ENCODE data around the gene AHNAK2.

The AHNAK2 gene

DNA sequence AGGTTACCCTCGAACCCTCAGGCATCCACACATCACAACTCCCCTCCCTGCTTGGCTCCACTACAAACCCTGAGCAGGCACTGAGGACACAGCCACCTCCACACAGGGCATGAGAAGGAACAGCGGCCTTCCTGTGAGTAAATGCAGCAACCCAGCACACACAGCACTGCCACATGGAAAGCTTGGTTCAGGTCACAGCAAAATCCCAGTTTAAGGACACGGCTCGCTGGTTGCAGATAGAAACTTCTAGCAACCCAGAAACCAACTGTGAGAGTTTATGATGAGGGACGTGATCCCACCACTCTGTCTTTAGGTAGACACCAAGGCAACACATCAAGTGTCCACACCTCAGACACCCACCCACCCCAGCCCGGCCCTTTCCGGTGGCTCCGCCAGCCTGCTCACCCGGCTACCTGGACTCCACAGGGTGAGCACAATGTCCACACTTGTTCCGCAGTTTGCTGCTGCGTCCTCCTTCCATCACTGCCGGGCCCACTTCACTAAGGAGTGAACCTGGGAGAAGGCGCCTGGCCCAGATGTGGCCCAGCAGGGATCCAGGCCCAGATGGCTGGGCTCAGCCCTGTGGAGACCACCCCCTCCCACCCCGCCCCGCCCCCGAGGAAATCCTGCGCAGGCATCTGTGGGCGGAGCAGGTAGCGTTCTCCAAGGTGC lies 29.6 kb upstream of the AHNAK2 start:
- Mint-ChIP-seq H3K27ac (peak overlapping the region; percentile 75), H3K27me3 (ENCODE audit: low read depth, poor library complexity) (no peaks in the 10 kb centered on the region), H3K9me3 (no peaks in the 10 kb centered on the region), H3K4me1 (peaks cover 6% of the 10 kb centered on the region), H3K4me3 (no peak overlapping the region), H3K36me3 (ENCODE audit: low read depth) (peaks cover 18% of the 10 kb centered on the region)
- no peak for DNase-seq
- TF ChIP-seq, protein P1, sequence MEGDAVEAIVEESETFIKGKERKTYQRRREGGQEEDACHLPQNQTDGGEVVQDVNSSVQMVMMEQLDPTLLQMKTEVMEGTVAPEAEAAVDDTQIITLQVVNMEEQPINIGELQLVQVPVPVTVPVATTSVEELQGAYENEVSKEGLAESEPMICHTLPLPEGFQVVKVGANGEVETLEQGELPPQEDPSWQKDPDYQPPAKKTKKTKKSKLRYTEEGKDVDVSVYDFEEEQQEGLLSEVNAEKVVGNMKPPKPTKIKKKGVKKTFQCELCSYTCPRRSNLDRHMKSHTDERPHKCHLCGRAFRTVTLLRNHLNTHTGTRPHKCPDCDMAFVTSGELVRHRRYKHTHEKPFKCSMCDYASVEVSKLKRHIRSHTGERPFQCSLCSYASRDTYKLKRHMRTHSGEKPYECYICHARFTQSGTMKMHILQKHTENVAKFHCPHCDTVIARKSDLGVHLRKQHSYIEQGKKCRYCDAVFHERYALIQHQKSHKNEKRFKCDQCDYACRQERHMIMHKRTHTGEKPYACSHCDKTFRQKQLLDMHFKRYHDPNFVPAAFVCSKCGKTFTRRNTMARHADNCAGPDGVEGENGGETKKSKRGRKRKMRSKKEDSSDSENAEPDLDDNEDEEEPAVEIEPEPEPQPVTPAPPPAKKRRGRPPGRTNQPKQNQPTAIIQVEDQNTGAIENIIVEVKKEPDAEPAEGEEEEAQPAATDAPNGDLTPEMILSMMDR (IDR thresholded peaks at IDR 0.05), result no peak

- H3K27me3 Mint-ChIP-seq (ENCODE audit: low read depth, poor library complexity), result no peaks in the 10 kb centered on the region
- peak overlapping the region; percentile 76 for H3K27ac Mint-ChIP-seq
- no peak for DNase-seq
- H3K36me3 Mint-ChIP-seq (ENCODE audit: low read depth), result peaks cover 18% of the 10 kb centered on the region
- H3K4me3 Mint-ChIP-seq, result no peak overlapping the region
- no peaks in the 10 kb centered on the region for H3K9me3 Mint-ChIP-seq
- TF ChIP-seq, protein P1 (IDR thresholded peaks at IDR 0.05), result no peak
- peaks cover 3% of the 10 kb centered on the region for H3K4me1 Mint-ChIP-seq
Observed at GRCh38 chr14:105006831-105007592, 28.8 kb upstream of the AHNAK2 start.

GRCh38 chr14:105005929-105006830 lies 28.0 kb upstream of the AHNAK2 start:
- Mint-ChIP-seq H3K4me3 (no peak overlapping the region), H3K27me3 (ENCODE audit: low read depth, poor library complexity) (no peaks in the 10 kb centered on the region), H3K27ac (peak overlapping the region; percentile 76), H3K9me3 (no peaks in the 10 kb centered on the region), H3K36me3 (ENCODE audit: low read depth) (peaks cover 18% of the 10 kb centered on the region), H3K4me1 (no peaks in the 10 kb centered on the region)
- no peak for DNase-seq
- TF ChIP-seq, protein P1 (IDR thresholded peaks at IDR 0.05), result no peak

DNA sequence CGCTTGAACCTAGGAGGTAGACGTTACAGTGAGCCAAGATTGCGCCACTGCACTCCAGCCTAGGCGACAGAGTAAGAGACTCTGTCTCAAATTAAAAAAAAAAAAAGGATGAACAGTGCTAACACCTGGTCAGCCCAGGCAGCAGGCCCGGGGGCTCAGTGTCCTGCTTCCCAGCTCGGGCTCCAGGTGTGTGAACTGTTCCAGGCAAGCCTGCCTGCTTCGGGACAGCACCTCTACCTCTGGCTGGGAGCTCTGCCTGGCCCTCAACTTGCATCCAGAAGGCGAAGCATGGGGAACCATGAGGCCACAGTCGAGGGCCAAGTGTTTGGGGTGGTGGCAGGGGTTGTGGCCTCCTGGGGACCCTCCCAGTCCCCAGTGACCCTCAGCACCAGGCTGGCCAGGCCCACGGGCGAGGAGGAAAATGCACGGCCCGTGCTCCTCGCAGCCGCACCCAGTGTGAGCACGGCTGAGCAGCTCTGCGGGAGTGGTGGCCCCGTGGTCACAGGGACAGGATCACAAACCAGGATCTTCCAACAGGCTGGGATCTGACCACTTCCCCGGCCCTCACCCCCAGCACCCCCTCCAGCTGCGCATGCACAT lies 27.3 kb upstream of the AHNAK2 start:
- H3K9me3 Mint-ChIP-seq, result no peaks in the 10 kb centered on the region
- TF ChIP-seq, protein P1 (IDR thresholded peaks at IDR 0.05), result no peak
- no peaks in the 10 kb centered on the region for H3K4me1 Mint-ChIP-seq
- H3K27me3 Mint-ChIP-seq (ENCODE audit: low read depth, poor library complexity), result no peaks in the 10 kb centered on the region
- H3K27ac Mint-ChIP-seq, result no peak overlapping the region
- no peak overlapping the region for H3K4me3 Mint-ChIP-seq
- H3K36me3 Mint-ChIP-seq (ENCODE audit: low read depth), result peaks cover 17% of the 10 kb centered on the region
- DNase-seq, result no peak

- Mint-ChIP-seq H3K36me3 (ENCODE audit: low read depth) (peaks cover 30% of the 10 kb centered on the region), H3K27me3 (ENCODE audit: low read depth, poor library complexity) (no peaks in the 10 kb centered on the region), H3K4me3 (no peak overlapping the region), H3K4me1 (no peaks in the 10 kb centered on the region), H3K27ac (no peak overlapping the region), H3K9me3 (peaks cover 5% of the 10 kb centered on the region)
- DNase-seq, result no peak
- TF ChIP-seq, protein P1 (IDR thresholded peaks at IDR 0.05), result no peak
Observed at GRCh38 chr14:104999361-104999760, 21.2 kb upstream of the AHNAK2 start.

Measured in nephron progenitor cell (in vitro differentiated cells).